Gastroesophageal sphincter (tissue), 4 donors: Measurements from ENCODE around the gene PYURF. TPM values are rescaled to one million over a fixed set of nuclear protein-coding genes. Genes with fewer than 3 reads are reported as not detected.

Experiments
- ATAC-seq: fragments of 150-250 bp; one replicate; pipeline ENCODE4 v1.9.1; 2016; ENCODE audit warnings: mild to moderate bottlenecking, moderate library complexity
- H3K27ac ChIP-seq, 4 donors: fragments of 200-600 bp; sonication (generic) in 3 of 4; 1 replicate in 3 of 4; 2 replicates in 1 of 4; pipeline ENCODE4 v1.5.1; 2016 to 2019
- H3K27me3 ChIP-seq: fragments of 200-600 bp; sonication (generic); one replicate; pipeline ENCODE4 v1.5.1; 2019
- H3K36me3 ChIP-seq, 2 donors: fragments of 200-600 bp; sonication (generic); one replicate each; pipeline ENCODE4 v1.5.1; 2019; ENCODE audit warnings: control low read depth in 1 of 2
- H3K4me1 ChIP-seq, 3 donors: fragments of 200-600 bp; sonication (generic); 1 replicate in 2 of 3; 2 replicates in 1 of 3; pipeline ENCODE4 v1.5.1; 2016 to 2019; ENCODE audit warnings: control low read depth in 2 of 3
- H3K4me3 ChIP-seq, 2 donors: fragments of 200-600 bp; sonication (generic); one replicate each; pipeline ENCODE4 v1.5.1; 2019; ENCODE audit warnings: mild to moderate bottlenecking in 1 of 2, moderate library complexity in 1 of 2
- H3K9me3 ChIP-seq, 3 donors: fragments of 200-600 bp; sonication (generic); one replicate each; pipeline ENCODE4 v1.5.1; 2017 to 2019; ENCODE audit warnings: control low read depth in 2 of 3
- EP300 ChIP-seq: sonication (generic); formaldehyde crosslinking; IDR thresholded peaks from one replicate; pipeline ENCODE4 v1.6.1; 2017; ENCODE audit warnings: antibody characterized with exemption, mild to moderate bottlenecking
- POLR2A ChIP-seq, 2 donors: fragments of 450-650 bp; IDR thresholded peaks; one replicate each; pipeline ENCODE4 v1.6.1; 2017; ENCODE audit warnings: antibody characterized with exemption in 2 of 2, mild to moderate bottlenecking in 2 of 2, moderate library complexity in 1 of 2
- POLR2AphosphoS5 ChIP-seq: sonication (generic); formaldehyde crosslinking; IDR thresholded peaks from one replicate; pipeline ENCODE4 v1.6.1; 2017; ENCODE audit warnings: antibody characterized with exemption
- WGBS, 2 donors: methylation state at CpG; one replicate each; pipeline ENCODE4 v1.1.5; 2018; ENCODE audit warnings: low coverage in 1 of 2; 5-methylcytosine and 5-hydroxymethylcytosine counted together
- total RNA-seq, 4 donors: library from RNA; depleted of rRNA; stranded (reverse); fragments of >200 nt; gene quantifications; one replicate each; pipeline ENCODE4 v1.1.0, GENCODE V29; 2016
- TF ChIP-seq, protein P1 (sequence below), 4 experiments: fragments of 200-600 bp in 2 of 4; fragments of 450-650 bp in 2 of 4; sonication (generic) in 1 of 4; IDR thresholded peaks; one replicate each; pipeline ENCODE4 v1.5.1; 2017 to 2019; ENCODE audit warnings: antibody characterized with exemption in 4 of 4, mild to moderate bottlenecking in 2 of 4, moderate library complexity in 2 of 4

The PYURF gene
- total RNA-seq, 4 donors from 2014 or later, result 78.1 to 108 (median 96.4) TPM

DNA sequence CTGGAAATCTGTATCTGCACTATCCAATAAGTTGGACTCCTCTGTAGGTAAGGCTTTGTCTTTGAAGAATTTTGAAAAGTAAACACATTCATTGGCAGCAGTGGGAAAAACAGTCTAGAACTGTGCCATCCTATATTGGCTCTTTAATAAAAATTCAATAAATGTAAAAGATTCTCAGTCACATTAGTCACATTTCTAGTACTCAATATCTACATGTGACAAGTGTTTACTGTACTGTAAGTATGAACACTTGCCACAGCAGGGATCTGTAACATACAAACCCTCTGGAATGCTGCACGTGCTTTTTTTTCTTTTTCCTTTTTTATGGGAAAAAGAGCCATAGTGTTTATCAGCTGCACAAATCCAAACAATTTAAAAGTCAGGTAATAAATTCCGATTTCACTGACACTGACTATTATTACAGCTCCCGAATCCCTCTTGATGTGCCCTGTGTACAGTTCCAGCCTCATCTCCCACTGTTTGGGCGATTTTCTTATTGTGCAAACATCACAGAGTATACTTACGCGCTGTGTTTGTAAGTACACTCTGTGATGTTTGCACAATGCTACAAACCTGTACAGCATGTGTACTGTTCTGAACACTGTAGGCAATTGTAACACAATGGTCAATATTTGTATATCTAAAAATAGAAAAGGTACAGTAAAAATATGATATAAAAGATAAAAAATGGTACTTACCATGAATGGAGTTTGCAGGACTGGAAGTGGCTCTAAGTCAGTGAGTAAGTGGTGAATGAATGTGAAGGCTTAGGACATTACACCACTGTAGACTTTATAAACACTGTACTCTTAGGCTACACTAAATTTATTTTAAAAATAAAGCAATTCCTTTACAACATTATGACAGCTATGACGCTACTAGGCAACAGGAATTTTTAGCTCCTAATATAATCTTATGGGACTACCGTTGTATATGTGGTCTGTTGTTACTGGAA lies 8.7 kb downstream of the PYURF start:
- Histone ChIP-seq H3K4me1 (peaks cover 0 to 6% (median 0%) of the 10 kb centered on the region in 3 donors), H3K4me3 (no peak overlapping the region), H3K27ac (no peak overlapping the region), H3K36me3 (peaks cover 0 to 11% of the 10 kb centered on the region in 2 donors), H3K27me3 (no peaks in the 10 kb centered on the region), H3K9me3 (no peaks in the 10 kb centered on the region)
- no peak for ATAC-seq
- 65 to 71% methylated on average over 8 of the region's 8 CpGs for WGBS, 2 donors
- TF ChIP-seq, protein P1, sequence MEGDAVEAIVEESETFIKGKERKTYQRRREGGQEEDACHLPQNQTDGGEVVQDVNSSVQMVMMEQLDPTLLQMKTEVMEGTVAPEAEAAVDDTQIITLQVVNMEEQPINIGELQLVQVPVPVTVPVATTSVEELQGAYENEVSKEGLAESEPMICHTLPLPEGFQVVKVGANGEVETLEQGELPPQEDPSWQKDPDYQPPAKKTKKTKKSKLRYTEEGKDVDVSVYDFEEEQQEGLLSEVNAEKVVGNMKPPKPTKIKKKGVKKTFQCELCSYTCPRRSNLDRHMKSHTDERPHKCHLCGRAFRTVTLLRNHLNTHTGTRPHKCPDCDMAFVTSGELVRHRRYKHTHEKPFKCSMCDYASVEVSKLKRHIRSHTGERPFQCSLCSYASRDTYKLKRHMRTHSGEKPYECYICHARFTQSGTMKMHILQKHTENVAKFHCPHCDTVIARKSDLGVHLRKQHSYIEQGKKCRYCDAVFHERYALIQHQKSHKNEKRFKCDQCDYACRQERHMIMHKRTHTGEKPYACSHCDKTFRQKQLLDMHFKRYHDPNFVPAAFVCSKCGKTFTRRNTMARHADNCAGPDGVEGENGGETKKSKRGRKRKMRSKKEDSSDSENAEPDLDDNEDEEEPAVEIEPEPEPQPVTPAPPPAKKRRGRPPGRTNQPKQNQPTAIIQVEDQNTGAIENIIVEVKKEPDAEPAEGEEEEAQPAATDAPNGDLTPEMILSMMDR (IDR thresholded peaks at IDR 0.05), result no peak
- TF ChIP-seq EP300 (no peak), POLR2AphosphoS5 (no peak), POLR2A (IDR thresholded peaks at IDR 0.05) (no peak)

DNA sequence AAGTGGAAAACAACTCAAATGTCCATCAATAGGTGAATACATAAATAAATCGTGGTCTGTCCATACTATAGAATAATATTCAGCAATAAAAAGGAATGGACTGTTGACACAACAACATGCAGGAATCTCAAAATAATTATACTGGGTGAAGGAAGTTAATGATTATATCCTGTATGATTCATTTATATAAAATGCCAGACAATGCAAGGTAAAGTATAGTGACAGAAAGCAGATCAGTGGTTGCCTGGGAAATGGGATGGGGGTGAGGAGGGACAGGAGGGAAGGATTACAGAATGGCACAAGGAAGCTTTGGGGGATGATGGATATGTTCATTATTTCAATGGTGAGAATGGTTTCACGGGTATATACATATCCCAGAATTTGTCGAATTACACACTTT lies 12.3 kb downstream of the PYURF start:
- WGBS, 2 donors, result 64 to 66% methylated on average over 3 of the region's 3 CpGs
- Histone ChIP-seq H3K9me3 (no peaks in the 10 kb centered on the region), H3K27ac (no peak overlapping the region), H3K27me3 (no peaks in the 10 kb centered on the region), H3K4me1 (peaks cover 0 to 6% (median 0%) of the 10 kb centered on the region in 3 donors), H3K4me3 (no peak overlapping the region), H3K36me3 (peaks cover 0 to 6% of the 10 kb centered on the region in 2 donors)
- ATAC-seq, result no peak
- TF ChIP-seq POLR2AphosphoS5 (no peak), POLR2A (IDR thresholded peaks at IDR 0.05) (no peak), EP300 (no peak)
- TF ChIP-seq, protein P1 (IDR thresholded peaks at IDR 0.05), result no peak

GRCh38 chr4:88503344-88503743 lies 20.2 kb downstream of the PYURF start:
- no peak for ATAC-seq
- Histone ChIP-seq H3K36me3 (peaks cover 0 to 47% of the 10 kb centered on the region in 2 donors), H3K4me1 (no peaks in the 10 kb centered on the region), H3K9me3 (no peaks in the 10 kb centered on the region), H3K27ac (no peak overlapping the region), H3K27me3 (no peaks in the 10 kb centered on the region), H3K4me3 (no peak overlapping the region)
- WGBS, 2 donors, result 85 to 92% methylated on average over 2 of the region's 2 CpGs
- TF ChIP-seq, protein P1 (IDR thresholded peaks at IDR 0.05), result no peak

DNA sequence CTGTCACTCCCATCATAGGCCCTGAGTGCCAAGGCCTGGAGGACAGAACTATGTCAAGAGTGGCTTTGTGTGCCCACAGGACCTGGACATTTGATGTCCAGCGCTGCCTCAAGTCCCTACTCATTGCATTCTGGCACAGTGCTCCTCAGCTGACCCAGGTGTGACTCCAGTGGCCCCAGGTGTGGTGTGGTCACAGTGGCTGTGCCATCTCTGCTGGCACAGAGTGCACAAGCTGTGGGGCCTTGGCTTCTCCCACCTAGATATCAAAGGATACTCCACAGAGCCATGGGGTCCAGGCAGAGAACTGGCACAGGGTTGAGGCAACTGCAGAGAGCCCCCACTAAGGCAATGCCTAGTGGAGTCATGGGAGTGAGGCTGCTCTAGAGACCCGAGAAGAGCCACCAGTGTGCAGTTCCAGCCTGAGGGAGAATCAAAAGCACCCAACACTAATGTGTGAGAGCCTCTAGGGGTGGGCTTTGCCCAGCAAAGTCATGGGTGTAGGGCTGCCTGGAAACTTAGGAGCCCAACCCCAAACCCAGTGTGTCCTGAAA lies 25.6 kb downstream of the PYURF start:
- no peak overlapping the region for H3K4me3 ChIP-seq
- H3K9me3 ChIP-seq, result no peaks in the 10 kb centered on the region
- no peaks in the 10 kb centered on the region for H3K27me3 ChIP-seq
- ATAC-seq, result no peak
- no peak overlapping the region for H3K27ac ChIP-seq
- H3K4me1 ChIP-seq, result no peaks in the 10 kb centered on the region
- TF ChIP-seq POLR2A (IDR thresholded peaks at IDR 0.05) (no peak), EP300 (no peak), POLR2AphosphoS5 (no peak)
- TF ChIP-seq, protein P1 (IDR thresholded peaks at IDR 0.05), result no peak
- H3K36me3 ChIP-seq, result peaks cover 0 to 69% of the 10 kb centered on the region in 2 donors
- 100% methylated on average over 1 of the region's 2 CpGs; no CpG with 5 or more reads in 1 of the 2 donors for WGBS, 2 donors
